Stomach (tissue), 4 donors: ENCODE results near the gene FXYD2.

Experiments used
- EP300 ChIP-seq: sonication (generic); formaldehyde crosslinking; IDR thresholded peaks from one replicate; pipeline ENCODE4 v1.6.1; 2017; ENCODE audit warnings: antibody characterized with exemption
- POLR2A ChIP-seq, 4 donors: fragments of 450-650 bp; IDR thresholded peaks; one replicate each; pipeline ENCODE4 v1.6.1; 2016; ENCODE audit warnings: antibody characterized with exemption in 4 of 4, control low read depth in 2 of 4, mild to moderate bottlenecking in 1 of 4, moderate library complexity in 1 of 4
- POLR2AphosphoS5 ChIP-seq, 3 donors: sonication (generic); formaldehyde crosslinking; IDR thresholded peaks; one replicate each; pipeline ENCODE4 v1.6.1; 2016; ENCODE audit warnings: antibody characterized with exemption in 3 of 3
- TF ChIP-seq, protein P1 (sequence below), 7 experiments: fragments of 450-650 bp in 4 of 7; fragments of 200-600 bp in 3 of 7; sonication (generic) in 3 of 7; IDR thresholded peaks; one replicate each; pipeline ENCODE4 v1.5.1; 2016 to 2019; ENCODE audit warnings: antibody characterized with exemption in 7 of 7, control low read depth in 2 of 7, mild to moderate bottlenecking in 1 of 7

DNA sequence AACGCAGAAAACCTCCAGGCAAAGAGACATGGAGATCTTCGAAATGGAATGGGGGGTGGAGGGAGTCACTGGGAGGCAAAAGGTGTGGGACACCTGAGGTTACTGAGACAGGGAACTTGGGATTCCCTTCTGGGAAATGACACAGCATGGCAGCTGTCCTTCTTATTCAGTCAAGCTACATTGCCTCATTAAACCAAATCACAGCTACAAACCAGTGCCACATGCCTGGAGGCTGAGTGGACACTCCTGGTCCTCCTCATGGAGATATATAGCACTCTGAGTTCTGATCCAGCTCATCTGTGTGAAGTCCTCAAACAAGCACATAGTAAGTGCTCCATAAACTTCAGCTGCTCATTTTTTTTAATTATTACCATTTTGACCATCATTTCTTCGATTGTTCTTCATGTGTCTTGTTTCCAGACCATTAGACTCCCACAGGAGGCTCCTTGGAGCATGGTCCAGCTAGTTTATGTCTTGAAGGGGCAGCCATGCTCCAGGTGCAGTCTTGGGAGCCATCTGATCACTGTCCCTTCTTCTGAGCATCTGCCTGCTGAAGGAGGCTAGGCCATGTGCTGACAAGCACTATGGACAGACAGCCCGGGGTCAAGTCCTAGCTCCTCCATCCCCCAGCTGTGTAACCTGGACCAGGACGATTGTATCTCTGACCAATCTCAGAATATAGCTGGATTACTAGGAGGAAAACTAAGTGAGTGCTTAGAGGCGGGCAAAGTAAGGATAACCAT, 9.7 kb upstream of the FXYD2 start:
- TF ChIP-seq, protein P1, sequence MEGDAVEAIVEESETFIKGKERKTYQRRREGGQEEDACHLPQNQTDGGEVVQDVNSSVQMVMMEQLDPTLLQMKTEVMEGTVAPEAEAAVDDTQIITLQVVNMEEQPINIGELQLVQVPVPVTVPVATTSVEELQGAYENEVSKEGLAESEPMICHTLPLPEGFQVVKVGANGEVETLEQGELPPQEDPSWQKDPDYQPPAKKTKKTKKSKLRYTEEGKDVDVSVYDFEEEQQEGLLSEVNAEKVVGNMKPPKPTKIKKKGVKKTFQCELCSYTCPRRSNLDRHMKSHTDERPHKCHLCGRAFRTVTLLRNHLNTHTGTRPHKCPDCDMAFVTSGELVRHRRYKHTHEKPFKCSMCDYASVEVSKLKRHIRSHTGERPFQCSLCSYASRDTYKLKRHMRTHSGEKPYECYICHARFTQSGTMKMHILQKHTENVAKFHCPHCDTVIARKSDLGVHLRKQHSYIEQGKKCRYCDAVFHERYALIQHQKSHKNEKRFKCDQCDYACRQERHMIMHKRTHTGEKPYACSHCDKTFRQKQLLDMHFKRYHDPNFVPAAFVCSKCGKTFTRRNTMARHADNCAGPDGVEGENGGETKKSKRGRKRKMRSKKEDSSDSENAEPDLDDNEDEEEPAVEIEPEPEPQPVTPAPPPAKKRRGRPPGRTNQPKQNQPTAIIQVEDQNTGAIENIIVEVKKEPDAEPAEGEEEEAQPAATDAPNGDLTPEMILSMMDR (IDR thresholded peaks at IDR 0.05): no peak
- no peak for TF ChIP-seq POLR2A (IDR thresholded peaks at IDR 0.05)
- TF ChIP-seq EP300: no peak
- no peak for TF ChIP-seq POLR2AphosphoS5 (IDR thresholded peaks at IDR 0.05)
